Activated CD8-positive, alpha-beta memory T cell treated with anti-CD3 and anti-CD28 coated beads for 4 hours (primary cell): ENCODE results near the gene VPS37B.

Experiments used
- DNase-seq, 2 donors: peaks; one replicate each; pipeline ENCODE4 v3.0.0-alpha.2; 2020; ENCODE audit warnings: low read depth in 2 of 2

VPS37B gene

GRCh38 chr12:122840580-122841513, 55.1 kb downstream of the VPS37B start:
- DNase-seq = no peak

GRCh38 chr12:122839907-122840554, 55.9 kb downstream of the VPS37B start:
- no peak for DNase-seq

- DNase-seq = no peak
Measured at GRCh38 chr12:122838841-122839240, 57.1 kb downstream of the VPS37B start.

GRCh38 chr12:122837306-122838265, 58.3 kb downstream of the VPS37B start:
- DNase-seq = no peak

GRCh38 chr12:122836027-122836921, 59.6 kb downstream of the VPS37B start:
- no peak for DNase-seq

- no peak for DNase-seq
Measured at GRCh38 chr12:122835750-122836026, 60.2 kb downstream of the VPS37B start.

- peak in 1 of 2 donors; percentile 24 for DNase-seq
Measured at GRCh38 chr12:122834921-122835749, 60.8 kb downstream of the VPS37B start, which contains the start of gene HIP1R. Gene HIP1R, plus strand, starts transcription at chr12:122835457. Its CDS starts 94 bp downstream, at chr12:122835551.

GRCh38 chr12:122834104-122834920, 61.6 kb downstream of the VPS37B start:
- no peak for DNase-seq

GRCh38 chr12:122830517-122831214, 65.3 kb downstream of the VPS37B start:
- DNase-seq = no peak

GRCh38 chr12:122827258-122827657, 68.7 kb downstream of the VPS37B start:
- DNase-seq = no peak

GRCh38 chr12:122825773-122826724, 69.9 kb downstream of the VPS37B start:
- no peak for DNase-seq

GRCh38 chr12:122823429-122823828, 72.5 kb downstream of the VPS37B start:
- DNase-seq = no peak

- DNase-seq = no peak
Measured at GRCh38 chr12:122820838-122821271, 75.1 kb downstream of the VPS37B start.

GRCh38 chr12:122820138-122820537, 75.8 kb downstream of the VPS37B start:
- DNase-seq = no peak

- DNase-seq = no peak
Measured at GRCh38 chr12:122819209-122819785, 76.6 kb downstream of the VPS37B start.
